K562 (cell line): ENCODE data around the gene HSPA6. TPM values are rescaled to one million over a fixed set of nuclear protein-coding genes. Genes with fewer than 3 reads are reported as not detected.
"Not testable (repeated sequence)": the region's sequence is repeated elsewhere in the genome, so short reads cannot be mapped to it uniquely, and the experiment has no call there.

Experiments
- ATAC-seq: fragments of 200-7000 bp; cut with Tn5 transposase; 3 replicates; pipeline ENCODE4 v1.9.1; 2020; ENCODE audit warnings: moderate library complexity
- BruUV-seq: library from RNA; stranded (reverse); fragments of 400-500 nt; replicated peaks from 2 replicates; lab custom pipeline; 2021; lab: Mats Ljungman, UMichigan
- CTCF ChIA-PET: fragments of 300-600 bp; formaldehyde crosslinking; extraction: SDS; loops from one replicate; lab custom pipeline; 2021; ENCODE audit warnings: low intra/inter-chr PET ratio; lab: Yijun Ruan, JAX
- POLR2A ChIA-PET: fragments of 300-600, 350-650 bp; sonication (Branson Sonifier 250); formaldehyde crosslinking; extraction: SDS; loops from one replicate; lab custom pipeline; 2021; ENCODE audit warnings: antibody characterized with exemption, inconsistent platforms; lab: Yijun Ruan, JAX
- DNase-seq, 4 experiments: peaks; one replicate each; pipeline versions ENCODE4 v3.0.0 to v3.0.0-alpha.2; 2011 to 2018; ENCODE audit warnings: low spot score in 3 of 4, mixed read lengths in 3 of 4; ENCODE audit errors: extremely low read depth in 1 of 4
- FAIRE-seq: peaks from 2 replicates; lab custom pipeline; 2011; peaks lifted over from hg19 to GRCh38; lab: Jason Lieb, UNC
- H2AFZ ChIP-seq: 2 replicates; pipeline ENCODE4 v1.6.0; 2011; ENCODE audit warnings: low read depth, low read length, control low read depth, inconsistent platforms
- H3K27ac ChIP-seq: fragments of 200-600 bp; 3 replicates; pipeline ENCODE4 v1.8.0; 2011; ENCODE audit warnings: low read depth, mild to moderate bottlenecking, control low read depth, inconsistent platforms, low read length, moderate library complexity, mixed read lengths; ENCODE audit errors: extremely low read depth
- H3K27me3 ChIP-seq, 2 experiments: fragments of 300-600 bp in 1 of 2; 2 replicates in 1 of 2; 3 replicates in 1 of 2; pipeline versions ENCODE4 v1.6.0 to v1.8.0; 2011; ENCODE audit warnings: inconsistent platforms in 2 of 2, low read length in 2 of 2, mild to moderate bottlenecking in 1 of 2, mixed read lengths in 1 of 2, moderate library complexity in 1 of 2; ENCODE audit not compliant: control insufficient read depth in 2 of 2, insufficient read depth in 2 of 2
- H3K36me3 ChIP-seq: fragments of 300-600 bp; 3 replicates; pipeline ENCODE4 v1.8.0; 2011; ENCODE audit warnings: mild to moderate bottlenecking, low read length, inconsistent platforms; ENCODE audit not compliant: control insufficient read depth, insufficient read depth
- H3K4me1 ChIP-seq, 2 experiments: fragments of 200-600 bp in 1 of 2; replicated peaks in 1 of 2; 2 replicates in 1 of 2; 3 replicates in 1 of 2; pipeline versions ENCODE4 v1.5.1 to v1.8.0; 2011; ENCODE audit warnings: inconsistent platforms in 2 of 2, low read length in 2 of 2, mild to moderate bottlenecking in 1 of 2, mixed read lengths in 1 of 2, moderate library complexity in 1 of 2; ENCODE audit not compliant: control insufficient read depth in 2 of 2, insufficient read depth in 2 of 2
- H3K4me2 ChIP-seq: 2 replicates; pipeline ENCODE4 v1.6.1; 2011; ENCODE audit warnings: low read length, control low read depth, inconsistent platforms, mixed read lengths; ENCODE audit not compliant: insufficient read depth
- H3K4me3 ChIP-seq: fragments of 200-600 bp; sonication (generic), shearing (Covaris generic); 2 replicates; pipeline ENCODE4 v1.5.1; 2016; ENCODE audit warnings: control low read depth, inconsistent platforms
- H3K79me2 ChIP-seq: fragments of 200-600 bp; 3 replicates; pipeline ENCODE4 v1.8.0; 2011; ENCODE audit warnings: low read length, inconsistent platforms; ENCODE audit not compliant: control insufficient read depth, insufficient read depth
- H3K9ac ChIP-seq, 2 experiments: 2 replicates each; pipeline versions ENCODE4 v1.6.0 to v1.6.1; 2011; ENCODE audit warnings: low read depth in 2 of 2, low read length in 2 of 2, control low read depth in 1 of 2, inconsistent platforms in 1 of 2, mild to moderate bottlenecking in 1 of 2, mixed read lengths in 1 of 2; ENCODE audit not compliant: insufficient read depth in 1 of 2
- H3K9me1 ChIP-seq: one replicate; pipeline ENCODE4 v1.6.0; 2011; ENCODE audit warnings: inconsistent platforms, mild to moderate bottlenecking, low read length, moderate library complexity; ENCODE audit not compliant: control insufficient read depth, insufficient read depth
- H3K9me3 ChIP-seq: replicated peaks from 2 replicates; pipeline ENCODE4 v1.5.1; 2011; ENCODE audit warnings: low read depth, low read length, inconsistent platforms; ENCODE audit not compliant: control insufficient read depth, insufficient read depth
- H4K20me1 ChIP-seq: replicated peaks from 2 replicates; pipeline ENCODE4 v1.6.1; 2011; ENCODE audit warnings: low read length, inconsistent platforms, mixed read lengths; ENCODE audit not compliant: control insufficient read depth, insufficient read depth
- WGBS: fragments of 100-300 bp; shearing (Covaris generic); methylation state at CpG from one replicate; pipeline ENCODE4 v1.1.6; 2016; ENCODE audit warnings: low coverage, mixed read lengths; ENCODE audit not compliant: insufficient coverage; ENCODE audit errors: missing lambda C conversion rate; 5-methylcytosine and 5-hydroxymethylcytosine counted together
- in situ Hi-C: fragments of 300-500 bp; cut with MboI; formaldehyde crosslinking; loops from 4 replicates; pipeline ENCODE4 v1.15.0; 2018; ENCODE audit warnings: inconsistent platforms, mixed read lengths
- intact Hi-C: fragments of 100-400 bp; cut with micrococcal nuclease; formaldehyde crosslinking; loops from 2 replicates; pipeline ENCODE4 v1.14.2; 2022
- polyA plus RNA-seq, 8 experiments: library from polyadenylated mRNA; depleted of rRNA in 4 of 8; stranded (reverse) in 5 of 8; unstranded in 3 of 8; fragments of >200 nt; fragmentation: Nextera tagmentation in 2 of 8; fragmentation: Illumina TruSeq in 1 of 8; extraction: Ambion mirVana in 2 of 8; extraction: Trizol in 1 of 8; gene quantifications; 2 replicates each; pipeline versions ENCODE4 v1.2.1 to v1.2.3, GENCODE V29; 2011 to 2014; ENCODE audit warnings: inconsistent platforms in 1 of 8, missing spikeins in 1 of 8
- total RNA-seq, 7 experiments: library from RNA; depleted of rRNA in 6 of 7; stranded (reverse); fragments of >200 nt in 6 of 7; fragmentation: Illumina TruSeq in 2 of 7; extraction: Trizol in 2 of 7; gene quantifications; 2 replicates each; pipeline versions ENCODE4 v1.2.1 to v1.2.3, GENCODE V29; 2011 to 2021; ENCODE audit warnings: low replicate concordance in 1 of 7

The HSPA6 gene
- total and polyA plus RNA-seq, 9 of the 15 experiments (the other 6 are each of a cell fraction or from before 2014, with no cell fraction given): 0.15 to 10.0 (median 2.4) TPM

GRCh38 chr1:161513448-161513780, 10.9 kb upstream of the HSPA6 start:
- H3K9me3 ChIP-seq, CTCF ChIA-PET, H4K20me1 ChIP-seq, DNase-seq, H3K27me3 ChIP-seq, H3K9ac ChIP-seq, intact Hi-C loops, H3K4me3 ChIP-seq, POLR2A ChIA-PET, H3K9me1 ChIP-seq, BruUV-seq, H3K4me2 ChIP-seq, in situ Hi-C loops: not testable (repeated sequence)
- Histone ChIP-seq H3K79me2 (peaks cover 11% of the 10 kb centered on the region; the same call in 2 of the 3 replicates), H3K27ac (0 out of 3 replicates have a peak overlapping the region, but pooled peaks have one; percentile 8), H3K4me1 (peaks cover 14 to 34% of the 10 kb centered on the region in 2 experiments), H3K36me3 (peaks cover 43% of the 10 kb centered on the region; the same call in 2 of the 3 replicates), H2AFZ (peak overlapping the region; percentile 43)
- peak; percentile 42 for FAIRE-seq
- 25% methylated on average over 1 of the region's 1 CpG for WGBS
- ATAC-seq: peak; percentile 24; the same call in 2 of the 3 replicates

- H3K9me3 ChIP-seq, H3K79me2 ChIP-seq, H3K4me2 ChIP-seq, H3K4me3 ChIP-seq, intact Hi-C loops, H3K9me1 ChIP-seq, CTCF ChIA-PET, H4K20me1 ChIP-seq, FAIRE-seq, in situ Hi-C loops, H3K9ac ChIP-seq, H3K27me3 ChIP-seq, DNase-seq, ATAC-seq, POLR2A ChIA-PET, BruUV-seq: not testable (repeated sequence)
- 0 out of 3 replicates have a peak overlapping the region, but pooled peaks have one; percentile 8 for H3K27ac ChIP-seq
- H3K36me3 ChIP-seq: peaks cover 40% of the 10 kb centered on the region; the same call in 2 of the 3 replicates
- H3K4me1 ChIP-seq: peaks cover 14 to 30% of the 10 kb centered on the region in 2 experiments
- WGBS: 71% methylated on average over 1 of the region's 1 CpG
- peak overlapping the region; percentile 43; the same call in 1 of the 2 replicates for H2AFZ ChIP-seq
Measured at GRCh38 chr1:161513953-161514352, 10.4 kb upstream of the HSPA6 start.

- in situ Hi-C loops, H3K9me1 ChIP-seq, H3K27me3 ChIP-seq, H3K4me3 ChIP-seq, H4K20me1 ChIP-seq, BruUV-seq, FAIRE-seq, H3K79me2 ChIP-seq, H3K9me3 ChIP-seq, H3K27ac ChIP-seq, H3K4me1 ChIP-seq, intact Hi-C loops, H2AFZ ChIP-seq, POLR2A ChIA-PET, CTCF ChIA-PET, DNase-seq: not testable (repeated sequence)
- peak; percentile 51 for ATAC-seq
- H3K9ac ChIP-seq: peak overlapping the region in 1 of 2 experiments; percentile 43; a peak in 1 of 4 replicates
- peaks cover 13% of the 10 kb centered on the region; the same call in 2 of the 3 replicates for H3K36me3 ChIP-seq
- peak overlapping the region; percentile 65 for H3K4me2 ChIP-seq
- WGBS: 55% methylated on average over 14 of the region's 20 CpGs
Measured at GRCh38 chr1:161523041-161523816, 1.1 kb upstream of the HSPA6 start.
